GM18868 (cell line): Measurements from ENCODE around the gene MAPK8IP3.
"Not testable (repeated sequence)": the region's sequence is repeated elsewhere in the genome, so short reads cannot be mapped to it uniquely, and the experiment has no call there.

ENCODE experiments used
- ATAC-seq: cut with Tn5 transposase; IDR thresholded peaks from one replicate; pipeline ENCODE4 v1.9.1; 2021; ENCODE audit warnings: mild to moderate bottlenecking, moderate library complexity; ENCODE audit not compliant: unreplicated experiment

MAPK8IP3 gene

GRCh38 chr16:1794908-1795666, 89.1 kb downstream of the MAPK8IP3 start:
- ATAC-seq = no peak

- not testable (repeated sequence) for ATAC-seq
Observed at GRCh38 chr16:1799263-1799662, 93.3 kb downstream of the MAPK8IP3 start.

GRCh38 chr16:1800701-1801100, 94.7 kb downstream of the MAPK8IP3 start:
- no peak for ATAC-seq

GRCh38 chr16:1807626-1808025, 101.6 kb downstream of the MAPK8IP3 start:
- ATAC-seq = no peak

GRCh38 chr16:1808691-1809090, 102.7 kb downstream of the MAPK8IP3 start:
- no peak for ATAC-seq

- no peak for ATAC-seq
Observed at GRCh38 chr16:1809281-1809801, 103.3 kb downstream of the MAPK8IP3 start.

- ATAC-seq = no peak
Observed at GRCh38 chr16:1810106-1810505, 104.1 kb downstream of the MAPK8IP3 start.

- no peak for ATAC-seq
Observed at GRCh38 chr16:1810536-1810935, 104.5 kb downstream of the MAPK8IP3 start.

- ATAC-seq = no peak
Observed at GRCh38 chr16:1812732-1813163, 106.8 kb downstream of the MAPK8IP3 start.

- no peak for ATAC-seq
Observed at GRCh38 chr16:1815461-1815860, 109.5 kb downstream of the MAPK8IP3 start.

GRCh38 chr16:1816396-1817275, 110.6 kb downstream of the MAPK8IP3 start:
- ATAC-seq = no peak

GRCh38 chr16:1817276-1817589, 111.2 kb downstream of the MAPK8IP3 start:
- no peak for ATAC-seq

- ATAC-seq = no peak
Observed at GRCh38 chr16:1817716-1818115, 111.7 kb downstream of the MAPK8IP3 start.

GRCh38 chr16:1818204-1818872, 112.3 kb downstream of the MAPK8IP3 start:
- no peak for ATAC-seq

GRCh38 chr16:1818873-1819525, 113.0 kb downstream of the MAPK8IP3 start:
- ATAC-seq = no peak

- no peak for ATAC-seq
Observed at GRCh38 chr16:1819611-1820010, 113.6 kb downstream of the MAPK8IP3 start.
